Thyroid gland (tissue), 4 donors: ENCODE measurements around the gene CSK.

Source experiments
- POLR2A ChIP-seq, 2 donors: fragments of 450-650 bp; IDR thresholded peaks; one replicate each; pipeline ENCODE4 v1.6.1; 2017; ENCODE audit warnings: antibody characterized with exemption in 2 of 2, mild to moderate bottlenecking in 2 of 2, moderate library complexity in 1 of 2
- TF ChIP-seq, protein P1 (sequence below), 6 experiments: fragments of 200-600 bp in 3 of 6; fragments of 450-650 bp in 3 of 6; sonication (generic) in 3 of 6; IDR thresholded peaks; one replicate each; pipeline ENCODE4 v1.5.1; 2016 to 2019; ENCODE audit warnings: antibody characterized with exemption in 6 of 6, mild to moderate bottlenecking in 2 of 6, inconsistent platforms in 1 of 6, moderate library complexity in 1 of 6

GRCh38 chr15:74767167-74768098 is 14.4 kb upstream of the CSK start:
- TF ChIP-seq, protein P1, sequence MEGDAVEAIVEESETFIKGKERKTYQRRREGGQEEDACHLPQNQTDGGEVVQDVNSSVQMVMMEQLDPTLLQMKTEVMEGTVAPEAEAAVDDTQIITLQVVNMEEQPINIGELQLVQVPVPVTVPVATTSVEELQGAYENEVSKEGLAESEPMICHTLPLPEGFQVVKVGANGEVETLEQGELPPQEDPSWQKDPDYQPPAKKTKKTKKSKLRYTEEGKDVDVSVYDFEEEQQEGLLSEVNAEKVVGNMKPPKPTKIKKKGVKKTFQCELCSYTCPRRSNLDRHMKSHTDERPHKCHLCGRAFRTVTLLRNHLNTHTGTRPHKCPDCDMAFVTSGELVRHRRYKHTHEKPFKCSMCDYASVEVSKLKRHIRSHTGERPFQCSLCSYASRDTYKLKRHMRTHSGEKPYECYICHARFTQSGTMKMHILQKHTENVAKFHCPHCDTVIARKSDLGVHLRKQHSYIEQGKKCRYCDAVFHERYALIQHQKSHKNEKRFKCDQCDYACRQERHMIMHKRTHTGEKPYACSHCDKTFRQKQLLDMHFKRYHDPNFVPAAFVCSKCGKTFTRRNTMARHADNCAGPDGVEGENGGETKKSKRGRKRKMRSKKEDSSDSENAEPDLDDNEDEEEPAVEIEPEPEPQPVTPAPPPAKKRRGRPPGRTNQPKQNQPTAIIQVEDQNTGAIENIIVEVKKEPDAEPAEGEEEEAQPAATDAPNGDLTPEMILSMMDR (IDR thresholded peaks at IDR 0.05), result no peak
- no peak for TF ChIP-seq POLR2A (IDR thresholded peaks at IDR 0.05)
